Stimulated activated CD8-positive, alpha-beta memory T cell treated with anti-CD3 and anti-CD28 coated beads, Interleukin-12 subunit alpha, Interleukin-12 subunit beta, amount 100 ng/mL, for 24 hours (primary cell): Measurements from ENCODE around the gene OPTC.

Source experiments
- DNase-seq: peaks from one replicate; pipeline ENCODE4 v3.0.0-alpha.2; 2020; ENCODE audit errors: extremely low read depth

OPTC gene

GRCh38 chr1:203536575-203536974, 42.6 kb downstream of the OPTC start:
- DNase-seq: no peak

GRCh38 chr1:203536980-203537455, 43.1 kb downstream of the OPTC start:
- DNase-seq: no peak

- no peak for DNase-seq
Observed at GRCh38 chr1:203537806-203538464, 44.0 kb downstream of the OPTC start.

GRCh38 chr1:203538726-203539125, 44.8 kb downstream of the OPTC start:
- no peak for DNase-seq

GRCh38 chr1:203539831-203540546, 46.0 kb downstream of the OPTC start:
- no peak for DNase-seq

GRCh38 chr1:203544485-203544884, 50.5 kb downstream of the OPTC start:
- no peak for DNase-seq

- DNase-seq: no peak
Observed at GRCh38 chr1:203544978-203545816, 51.2 kb downstream of the OPTC start.

- DNase-seq: no peak
Observed at GRCh38 chr1:203546274-203546673, 52.3 kb downstream of the OPTC start.

GRCh38 chr1:203547147-203547546, 53.2 kb downstream of the OPTC start:
- DNase-seq: no peak

- DNase-seq: no peak
Observed at GRCh38 chr1:203547771-203548421, 53.9 kb downstream of the OPTC start.

- DNase-seq: no peak
Observed at GRCh38 chr1:203548892-203549291, 54.9 kb downstream of the OPTC start.

GRCh38 chr1:203549309-203549708, 55.4 kb downstream of the OPTC start:
- DNase-seq: no peak

- DNase-seq: no peak
Observed at GRCh38 chr1:203550846-203551245, 56.9 kb downstream of the OPTC start.

- no peak for DNase-seq
Observed at GRCh38 chr1:203551550-203551949, 57.6 kb downstream of the OPTC start.

- no peak for DNase-seq
Observed at GRCh38 chr1:203553496-203553895, 59.5 kb downstream of the OPTC start.

GRCh38 chr1:203554071-203554470, 60.1 kb downstream of the OPTC start:
- DNase-seq: no peak

- no peak for DNase-seq
Observed at GRCh38 chr1:203555076-203555475, 61.1 kb downstream of the OPTC start.

GRCh38 chr1:203555511-203556046, 61.6 kb downstream of the OPTC start:
- DNase-seq: no peak

GRCh38 chr1:203556047-203556851, 62.3 kb downstream of the OPTC start:
- no peak for DNase-seq

GRCh38 chr1:203557390-203557789, 63.4 kb downstream of the OPTC start:
- DNase-seq: no peak
